ENCODE results near the gene SYNE2.

The SYNE2 gene

DNA sequence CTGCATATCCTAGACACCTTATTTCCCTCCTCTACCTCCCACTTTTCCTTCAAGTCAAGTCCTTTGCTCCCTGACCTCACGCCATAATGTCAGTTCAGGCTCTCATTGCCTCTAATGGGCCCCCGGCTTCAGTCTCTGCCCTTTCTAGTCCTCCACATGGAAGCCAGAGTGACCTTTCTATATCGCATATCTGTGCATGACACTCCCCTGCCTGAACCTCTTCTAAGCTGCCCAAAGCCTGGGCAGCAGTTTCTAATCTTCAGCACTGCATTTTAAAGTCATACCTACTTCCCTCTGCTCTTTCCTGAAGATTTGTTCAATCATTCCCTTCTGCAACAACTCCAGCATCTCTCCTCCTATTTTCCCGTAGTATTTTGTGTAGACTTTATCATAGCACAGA lies 395.9 kb downstream of the SYNE2 start:
- DNase-seq (ENCODE audit: low spot score) = no peak

DNA sequence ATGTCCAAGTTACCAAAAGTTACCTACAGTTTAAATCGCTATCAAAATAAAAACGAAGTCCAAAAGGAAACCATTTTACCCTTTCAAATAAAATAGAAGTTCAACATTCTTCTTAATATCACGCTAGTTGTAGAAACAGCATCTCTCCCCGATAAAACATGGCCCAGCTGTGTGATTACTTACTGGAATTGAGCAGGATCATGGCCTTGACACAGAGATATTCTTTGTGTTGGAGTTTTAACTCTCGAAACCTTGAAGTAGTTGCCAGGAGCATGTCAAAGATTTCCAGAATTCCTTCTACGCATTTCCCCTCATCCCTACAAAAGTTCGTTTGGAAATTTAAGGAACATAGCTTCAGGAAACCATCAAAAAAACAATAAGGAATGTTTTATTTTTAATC lies 396.6 kb downstream of the SYNE2 start:
- DNase-seq (ENCODE audit: low spot score) = no peak

DNA sequence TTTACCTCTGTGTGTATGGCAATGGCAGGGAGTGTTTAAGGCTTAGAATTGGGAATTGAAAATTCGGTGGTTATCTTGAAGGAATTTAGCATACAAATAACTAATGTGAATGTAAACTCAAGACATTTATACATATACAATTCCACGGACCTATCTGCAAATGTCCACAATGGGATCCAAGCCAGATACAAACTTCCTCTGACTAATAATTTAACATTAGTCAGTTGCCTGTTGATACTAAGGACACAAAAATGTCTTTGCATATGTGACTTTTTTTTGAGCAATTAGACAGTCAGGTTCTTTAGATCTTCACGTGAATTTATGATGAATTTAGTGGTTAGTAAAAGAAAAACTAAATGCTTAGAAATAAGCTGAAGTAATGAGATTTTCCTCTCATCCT lies 400.9 kb downstream of the SYNE2 start:
- DNase-seq (ENCODE audit: low spot score) = no peak

DNA sequence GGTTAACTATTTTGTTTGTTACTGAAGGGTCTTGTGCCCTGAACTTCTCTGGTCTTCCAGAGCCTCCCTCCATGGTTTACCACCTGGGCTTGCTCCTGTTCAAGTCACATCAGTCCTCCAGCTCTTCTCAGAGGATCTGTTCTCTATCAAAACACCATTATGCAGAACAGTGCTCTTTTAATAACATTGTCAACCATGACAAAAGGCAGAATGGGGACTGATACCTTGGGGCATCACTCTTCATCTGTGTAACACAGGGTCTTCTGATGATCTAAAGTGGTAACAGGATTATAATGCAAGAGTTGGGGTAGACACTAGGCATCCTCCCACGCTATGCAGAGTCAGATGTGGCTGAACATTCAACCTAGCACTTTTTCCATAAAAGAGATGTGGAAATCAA lies 403.0 kb downstream of the SYNE2 start:
- DNase-seq (ENCODE audit: low spot score) = no peak

DNA sequence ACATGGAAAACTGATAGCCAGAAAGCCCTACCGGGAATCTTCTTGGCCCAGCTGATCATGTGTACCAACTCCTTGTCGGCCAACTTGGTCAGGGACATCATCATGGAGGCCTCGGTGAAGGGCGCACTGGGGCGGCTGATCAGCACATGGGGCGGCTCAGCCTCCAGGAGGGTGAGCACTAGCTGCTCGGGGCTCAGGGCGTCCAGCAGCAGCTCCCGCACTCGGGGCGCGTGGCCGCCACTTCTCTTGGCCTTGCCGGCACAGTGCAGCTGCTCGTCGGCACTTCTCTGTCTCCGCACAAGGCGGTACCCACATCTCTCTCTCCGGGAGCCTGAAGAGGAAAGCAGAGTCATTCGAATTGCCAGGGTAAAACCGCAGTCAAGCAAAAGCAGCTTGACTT lies 407.6 kb downstream of the SYNE2 start:
- no peak for DNase-seq (ENCODE audit: low spot score)

DNA sequence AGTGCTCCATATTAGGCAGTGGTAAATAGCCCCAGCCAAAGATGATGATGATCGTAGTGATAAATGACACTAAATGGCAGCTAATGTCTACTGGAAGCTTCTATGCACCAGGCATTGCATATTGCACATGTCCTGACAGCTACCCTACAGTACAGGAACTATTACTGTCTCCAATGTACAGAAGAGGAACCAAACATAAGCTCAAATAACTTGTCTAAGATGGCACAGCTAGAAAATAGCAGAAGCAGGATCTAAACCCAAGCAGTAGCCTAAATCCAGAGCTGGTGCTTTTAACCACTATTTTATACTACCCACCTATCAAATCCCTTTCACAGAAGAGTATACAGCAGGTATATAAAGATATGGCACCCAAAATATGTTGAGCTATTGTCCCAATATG lies 412.4 kb downstream of the SYNE2 start:
- DNase-seq (ENCODE audit: low spot score) = no peak

DNA sequence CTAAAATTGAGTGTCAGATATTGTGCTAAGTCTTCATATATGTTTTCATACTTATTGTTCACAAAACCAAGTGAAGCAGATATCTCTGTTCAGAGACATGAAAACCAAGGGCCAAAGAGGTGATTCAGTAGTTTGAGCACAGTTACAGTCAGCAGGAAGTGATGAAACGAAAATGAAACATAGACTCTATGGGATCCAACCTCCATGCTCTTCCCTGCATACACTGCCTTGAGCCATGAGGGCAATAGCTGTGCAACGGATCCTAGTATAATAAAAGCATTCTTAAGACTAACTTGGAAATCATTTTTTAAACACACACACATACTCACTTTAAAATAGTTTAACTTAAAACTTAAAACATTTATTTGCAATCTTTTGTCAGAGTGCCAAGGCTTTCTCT lies 413.4 kb downstream of the SYNE2 start:
- no peak for DNase-seq (ENCODE audit: low spot score)

DNA sequence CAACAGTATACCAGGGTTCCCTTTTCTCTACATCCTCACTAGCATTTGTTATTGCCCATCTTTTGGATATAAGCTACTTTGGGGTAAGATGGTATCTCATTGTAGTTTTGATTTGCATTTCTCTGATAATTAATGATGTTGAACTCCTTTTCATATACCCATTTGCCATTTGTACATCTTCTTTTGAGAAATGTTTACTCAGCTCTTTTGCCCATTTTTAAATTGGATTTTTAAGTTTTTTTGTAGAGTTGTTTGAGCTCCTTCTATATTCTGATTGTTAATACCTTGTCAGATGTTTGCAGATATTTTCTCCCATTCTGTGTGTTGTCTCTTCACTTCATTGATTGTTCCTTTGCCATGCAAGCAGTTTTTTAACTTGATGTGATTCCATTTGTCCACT lies 419.2 kb downstream of the SYNE2 start:
- no peak for DNase-seq (ENCODE audit: low spot score)

All from iPS-NIHi11 (cell line).